HG02588 (cell line): ENCODE results near the gene C7orf57.
"Not testable (repeated sequence)": the region's sequence is repeated elsewhere in the genome, so short reads cannot be mapped to it uniquely, and the experiment has no call there.

Experiments used
- ATAC-seq: cut with Tn5 transposase; IDR thresholded peaks from one replicate; pipeline ENCODE4 v1.9.1; 2021; ENCODE audit warnings: mild to moderate bottlenecking, moderate library complexity; ENCODE audit not compliant: unreplicated experiment

The C7orf57 gene

DNA sequence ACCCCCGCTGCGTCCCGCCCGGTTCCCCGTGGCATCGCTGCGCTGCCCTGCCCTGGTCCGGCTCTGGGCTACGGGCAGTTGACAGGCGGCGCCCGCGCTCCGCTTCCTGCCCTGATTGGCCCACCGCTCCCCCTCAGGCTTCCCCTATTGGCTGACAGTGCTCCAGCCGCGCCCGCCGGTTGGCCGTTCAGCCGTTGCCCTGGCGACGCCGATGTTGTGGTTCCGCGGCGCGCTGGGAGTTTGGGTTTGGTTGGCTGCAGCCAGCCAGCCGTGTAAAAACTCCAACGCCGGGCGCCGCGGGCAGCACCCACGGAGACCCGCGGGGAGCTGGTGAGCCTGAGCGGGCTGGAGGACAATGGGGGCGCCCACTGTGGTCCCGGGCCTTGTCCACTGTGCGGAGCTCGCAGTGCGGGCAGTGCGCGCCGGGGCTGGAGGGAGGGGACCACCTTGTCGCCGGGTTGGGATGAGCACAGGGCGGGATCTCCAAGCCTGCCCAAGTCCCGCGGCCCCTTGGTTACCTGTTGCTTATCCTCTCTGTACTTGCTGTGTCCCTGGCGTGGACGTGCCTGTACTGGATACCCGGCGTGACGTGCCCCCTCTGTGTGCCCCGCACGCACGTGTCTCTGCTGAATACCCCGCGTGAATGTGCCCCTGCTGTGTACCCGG lies at the start of gene C7orf57:
Gene C7orf57 (plus strand): TSS at position 243 of the 666 bp plus-strand sequence. CDS start 766 bp downstream, outside the sequence.
- ATAC-seq = peak; percentile 99

DNA sequence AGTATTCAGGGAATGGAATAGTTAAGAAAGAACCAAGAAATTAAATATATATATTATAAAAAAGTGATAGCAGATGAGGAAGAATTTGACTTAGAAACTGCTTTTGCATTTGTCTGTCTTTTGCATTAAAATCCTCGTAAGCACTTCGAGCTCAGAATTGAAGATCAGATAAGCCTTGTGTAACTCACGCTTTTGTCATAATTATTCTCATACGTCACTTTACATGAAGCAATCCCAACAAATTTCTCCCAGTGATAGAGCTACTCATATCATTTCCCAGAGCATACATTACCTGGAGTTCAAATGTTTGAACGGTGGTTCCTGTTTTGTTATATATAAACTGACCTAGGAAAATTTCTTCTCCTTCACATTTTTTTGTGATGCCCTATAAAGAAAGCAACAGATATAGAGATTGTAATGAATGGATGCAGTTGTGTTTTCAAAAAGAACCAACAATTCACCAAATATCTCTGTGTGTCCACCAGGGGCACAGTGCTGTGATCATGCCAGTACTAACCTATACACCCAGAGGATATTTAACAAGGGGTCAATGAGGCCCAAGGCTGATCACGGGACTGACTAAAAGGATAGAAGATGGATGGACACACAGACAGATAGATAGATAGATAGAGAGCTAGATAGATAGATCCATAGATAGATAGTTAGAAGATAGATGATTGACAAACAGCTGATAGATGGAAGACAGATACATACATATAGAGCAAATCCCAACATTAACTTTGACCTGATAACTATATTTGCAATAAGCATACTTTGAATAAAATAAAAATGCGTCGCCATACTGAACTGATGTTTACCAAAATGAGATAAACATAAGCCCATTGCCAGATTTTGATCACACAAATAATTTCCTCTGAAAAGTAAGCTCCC lies 46.6 kb upstream of the C7orf57 start:
- no peak for ATAC-seq

DNA sequence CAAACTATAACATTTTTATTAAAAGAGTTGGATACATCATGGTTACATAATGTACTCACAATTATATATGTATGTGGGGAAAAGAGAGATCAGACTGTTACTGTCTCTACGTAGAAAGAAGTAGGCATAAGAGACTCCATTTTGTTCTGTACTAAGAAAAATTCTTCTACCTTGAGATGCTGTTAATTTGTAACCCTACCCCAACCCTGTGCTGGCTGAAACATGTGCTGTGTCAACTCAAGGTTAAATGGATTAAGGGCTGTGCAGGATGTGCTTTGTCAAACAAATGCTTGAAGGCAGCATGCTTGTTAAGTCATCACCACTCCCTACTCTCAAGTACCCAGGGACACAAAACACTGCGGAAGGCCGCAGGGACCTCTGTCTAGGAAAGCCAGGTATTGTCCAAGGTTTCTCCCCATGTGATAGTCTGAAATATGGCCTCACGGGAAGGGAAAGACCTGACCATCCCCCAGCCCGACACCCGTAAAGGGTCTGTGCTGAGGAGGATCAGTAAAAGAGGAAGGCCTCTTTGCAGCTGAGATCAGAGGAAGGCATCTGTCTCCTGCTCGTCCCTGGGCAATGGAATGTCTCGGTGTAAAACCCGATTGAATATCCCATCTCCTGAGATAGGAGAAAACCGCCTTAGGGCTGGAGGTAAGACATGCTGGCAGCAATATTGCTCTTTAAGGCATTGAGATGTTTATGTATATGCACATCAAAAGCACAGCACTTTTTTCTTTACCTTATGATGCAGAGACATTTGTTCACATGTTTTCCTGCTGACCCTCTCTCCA lies 45.5 kb upstream of the C7orf57 start:
- not testable (repeated sequence) for ATAC-seq

DNA sequence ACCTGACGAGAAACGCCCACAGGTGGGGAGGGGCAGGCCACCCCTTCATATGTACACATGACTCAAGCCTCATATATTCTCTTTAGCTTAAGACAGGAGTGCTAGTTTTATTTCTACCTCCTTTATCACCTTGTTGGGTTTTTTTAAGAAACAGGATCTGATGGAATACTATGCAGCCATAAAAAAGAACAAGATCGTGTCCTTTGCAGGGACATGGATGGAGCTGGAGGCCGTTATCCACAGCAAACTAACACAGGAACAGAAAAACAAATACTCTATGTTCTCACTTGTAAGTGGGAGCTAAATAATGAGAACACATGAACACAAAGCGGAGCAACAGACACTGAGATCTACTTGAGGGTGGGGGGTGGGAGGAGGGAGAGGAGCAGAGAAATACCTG lies 44.8 kb upstream of the C7orf57 start:
- no peak for ATAC-seq

DNA sequence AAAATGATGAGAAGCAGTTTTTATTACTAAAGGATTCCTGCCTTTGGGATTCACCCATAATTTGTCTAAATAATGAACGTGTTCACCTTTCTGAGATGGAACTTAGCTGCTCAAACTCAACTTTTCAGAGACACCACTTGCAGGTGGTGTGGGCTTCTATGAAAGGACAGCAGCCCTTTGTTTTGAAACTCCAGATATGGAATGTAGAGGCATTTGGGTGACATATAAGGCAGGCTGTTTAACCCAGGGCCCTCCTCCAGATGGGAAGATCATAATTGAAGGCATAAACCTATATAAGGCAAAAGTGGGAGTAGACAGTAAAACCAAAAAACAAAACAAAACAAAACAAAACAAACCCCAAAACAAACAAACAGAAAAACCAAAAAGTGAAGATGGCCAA lies 44.1 kb upstream of the C7orf57 start:
- ATAC-seq = no peak

DNA sequence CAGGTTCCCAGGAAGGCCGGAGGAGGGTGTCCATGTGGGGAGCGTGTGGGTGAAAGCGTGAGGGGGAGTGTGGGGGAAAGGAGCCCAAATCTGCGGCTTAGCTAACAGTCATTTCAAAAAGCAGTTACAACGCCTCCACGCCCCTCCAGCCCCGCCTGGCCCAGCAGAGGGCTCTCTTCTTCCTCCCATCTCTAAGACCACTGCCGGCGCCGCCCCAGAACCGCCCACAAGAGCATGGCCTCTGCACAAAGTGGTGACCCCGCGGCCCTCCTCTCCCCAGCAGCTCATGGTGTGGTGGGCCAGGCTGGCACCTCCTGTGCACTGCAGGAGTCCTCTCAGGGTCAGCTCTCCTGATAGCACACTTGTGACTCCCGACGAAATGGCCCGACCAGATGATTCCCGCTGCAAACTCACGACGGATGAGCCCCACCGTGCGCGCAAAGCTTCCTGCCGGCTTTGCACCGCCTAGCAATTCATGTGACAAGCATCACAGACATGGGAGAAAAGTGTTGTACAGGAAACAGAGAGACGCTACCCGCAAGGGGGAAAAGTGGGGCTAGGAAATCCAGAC lies 43.5 kb upstream of the C7orf57 start:
- peak; percentile 100 for ATAC-seq

DNA sequence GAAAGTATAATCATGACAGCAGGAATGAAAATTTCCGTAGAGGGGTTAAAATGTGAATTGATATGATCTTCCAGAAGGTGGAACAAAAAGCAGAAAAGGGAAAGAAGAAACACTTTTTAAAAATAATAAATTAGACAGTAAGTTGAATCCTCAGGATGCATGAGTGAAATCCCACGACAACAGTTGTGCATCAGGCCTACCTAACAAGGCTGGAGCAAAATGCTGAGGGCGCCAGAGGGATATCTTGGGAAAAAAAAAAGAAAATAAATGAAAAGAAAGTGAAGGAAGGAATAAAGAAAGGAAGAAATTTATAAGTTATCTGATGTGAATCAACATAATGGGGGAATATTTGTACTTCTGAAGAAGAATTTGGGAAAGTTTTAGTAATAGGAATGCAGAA lies 42.9 kb upstream of the C7orf57 start:
- ATAC-seq = no peak

DNA sequence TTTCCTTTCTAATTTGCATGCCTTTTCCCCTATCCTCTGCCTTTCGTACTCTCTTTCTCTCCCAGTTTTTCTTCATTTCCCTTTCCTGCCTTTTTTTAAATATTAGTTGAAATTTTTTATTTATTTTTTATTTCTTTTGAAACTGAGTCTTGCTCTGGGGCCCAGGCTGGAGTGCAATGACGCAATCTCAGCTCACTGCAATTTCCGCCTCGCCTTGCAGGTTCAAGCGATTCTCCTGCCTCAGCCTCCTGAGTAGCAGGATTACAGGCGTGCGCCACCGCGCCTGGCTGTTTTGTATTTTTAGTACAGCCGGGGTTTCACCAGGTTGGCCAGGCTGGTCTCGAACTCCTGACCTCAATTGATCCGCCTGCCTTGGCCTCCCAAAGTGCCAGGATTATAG lies 35.9 kb upstream of the C7orf57 start:
- ATAC-seq = no peak

DNA sequence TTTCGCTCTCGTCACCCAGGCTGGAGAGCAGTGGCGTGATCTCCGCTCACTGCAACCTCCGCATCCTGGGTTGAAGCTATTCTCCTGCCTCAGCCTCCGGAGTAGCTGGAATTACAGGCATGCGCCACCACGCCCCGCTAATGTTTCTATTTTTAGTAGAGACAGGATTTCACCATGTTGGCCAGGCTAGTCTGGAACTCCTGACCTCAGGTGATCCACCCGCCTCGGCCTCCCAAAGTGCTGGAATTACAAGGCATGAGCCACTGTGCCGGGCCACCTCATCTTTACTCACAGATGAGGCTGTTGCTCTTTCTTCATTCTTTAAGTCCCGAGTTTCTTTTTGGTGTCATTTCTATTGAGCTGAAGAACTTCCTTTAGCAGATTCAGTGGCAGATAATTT lies 35.2 kb upstream of the C7orf57 start:
- not testable (repeated sequence) for ATAC-seq

DNA sequence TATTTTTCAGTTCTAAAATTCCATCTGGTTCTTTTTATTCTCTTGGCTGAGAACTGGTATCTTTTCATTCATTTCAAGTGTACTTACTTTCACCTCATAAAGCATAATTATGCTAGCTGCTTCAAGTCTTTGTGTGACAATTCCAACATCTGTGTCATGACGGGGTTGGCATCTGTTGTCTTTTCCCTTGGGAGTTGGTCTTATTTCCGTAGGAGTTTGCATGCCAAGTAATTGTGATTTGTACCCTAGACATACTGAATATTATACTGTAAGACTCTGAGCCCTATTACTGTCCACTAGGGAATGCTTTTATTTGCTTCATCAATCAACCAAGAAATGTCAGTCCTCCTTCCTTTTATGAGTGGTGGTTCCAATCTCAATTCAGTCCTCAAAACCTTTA lies 31.3 kb upstream of the C7orf57 start:
- no peak for ATAC-seq

DNA sequence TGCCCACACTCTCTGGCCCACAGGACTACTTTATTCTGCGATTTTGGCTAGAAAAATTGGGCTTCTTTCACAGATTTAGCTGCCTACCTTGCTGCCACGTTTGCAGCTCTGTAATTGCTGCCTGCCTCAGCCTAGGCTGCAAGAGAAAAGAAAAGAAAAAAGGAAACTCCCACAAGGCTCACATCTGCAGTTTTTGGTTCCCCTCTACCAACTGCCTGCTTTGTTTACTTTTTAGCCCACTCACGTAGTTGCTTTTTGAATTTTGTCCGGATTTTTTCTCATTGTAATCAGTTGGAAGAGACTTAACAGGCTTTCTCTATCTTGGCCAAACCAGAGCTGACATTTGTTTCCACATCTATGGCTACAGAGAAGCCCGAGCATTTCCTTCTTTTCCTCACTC lies 30.7 kb upstream of the C7orf57 start:
- ATAC-seq = peak; percentile 75

DNA sequence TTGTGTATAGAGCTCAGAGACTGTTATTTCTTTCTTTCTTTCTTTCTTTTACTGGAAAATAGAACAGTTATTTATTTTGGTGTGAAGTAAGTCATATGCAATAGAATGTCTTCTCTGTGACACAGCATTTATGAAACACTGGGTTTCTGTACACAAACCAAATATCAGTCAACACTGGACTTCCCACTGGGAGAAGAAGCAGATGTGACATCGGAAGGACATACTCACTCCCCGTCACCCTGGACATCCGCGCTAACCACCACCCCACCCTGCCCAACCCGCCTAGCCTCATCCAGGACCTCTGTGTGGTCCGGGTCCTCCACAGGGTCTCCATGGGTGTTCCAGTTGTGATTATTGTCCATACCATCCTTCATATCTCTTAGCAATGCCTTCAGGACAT lies 28.5 kb upstream of the C7orf57 start:
- ATAC-seq = no peak

DNA sequence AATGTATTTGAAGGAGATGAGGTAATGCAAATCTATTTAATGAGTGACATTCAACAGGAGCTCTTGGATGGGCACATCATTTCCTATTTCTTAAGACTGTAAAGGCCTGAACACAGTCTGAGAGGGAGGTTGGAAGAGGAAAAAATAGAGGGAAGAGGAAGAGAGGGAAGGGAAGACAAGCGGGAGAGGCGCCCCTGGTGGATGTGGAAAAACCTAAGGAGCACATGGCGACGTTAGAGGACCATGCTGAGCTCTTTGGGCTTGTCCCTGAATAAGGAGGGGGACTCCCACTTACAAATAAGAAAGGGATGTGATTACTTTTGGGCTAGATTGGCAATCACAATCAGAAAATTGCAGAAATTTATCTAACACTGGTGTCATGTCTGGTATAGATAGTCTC lies 26.1 kb upstream of the C7orf57 start:
- no peak for ATAC-seq

DNA sequence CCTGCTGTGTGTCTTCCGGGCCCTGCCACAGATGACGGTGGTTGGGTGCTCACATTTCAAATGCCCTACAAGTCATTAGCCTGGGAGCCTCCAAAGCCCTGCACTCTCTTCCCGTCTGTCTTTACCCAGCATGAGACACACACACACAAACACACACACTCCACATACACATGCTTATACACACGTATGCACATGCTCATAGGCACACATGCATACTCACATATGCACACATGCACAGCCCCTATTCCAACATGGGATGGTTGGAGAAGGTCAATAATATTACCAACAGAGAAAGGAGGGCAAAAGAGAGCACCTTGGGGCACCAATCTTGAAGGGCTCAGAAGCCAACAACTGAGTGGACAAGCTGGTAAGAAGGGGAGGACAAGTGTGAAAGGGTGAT lies 25.4 kb upstream of the C7orf57 start:
- no peak for ATAC-seq

DNA sequence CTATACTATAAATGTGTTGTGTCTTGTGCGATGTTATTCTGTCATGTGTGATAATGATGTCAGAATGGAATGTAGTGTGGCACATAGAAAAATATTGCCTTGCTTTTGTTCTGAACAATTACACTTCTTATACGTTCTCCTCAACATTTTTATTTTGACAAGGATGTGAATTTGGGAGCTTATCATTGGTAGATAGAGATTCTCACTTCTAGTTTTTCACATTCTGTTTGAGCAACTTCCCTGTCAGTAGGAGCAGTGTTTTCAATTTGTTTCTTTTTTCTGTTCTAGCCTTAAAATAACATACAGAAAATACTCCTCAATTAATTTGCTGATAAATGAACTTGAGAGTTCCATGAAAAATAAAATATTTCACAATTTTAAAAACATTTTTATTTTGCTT lies 24.0 kb upstream of the C7orf57 start:
- ATAC-seq = no peak

DNA sequence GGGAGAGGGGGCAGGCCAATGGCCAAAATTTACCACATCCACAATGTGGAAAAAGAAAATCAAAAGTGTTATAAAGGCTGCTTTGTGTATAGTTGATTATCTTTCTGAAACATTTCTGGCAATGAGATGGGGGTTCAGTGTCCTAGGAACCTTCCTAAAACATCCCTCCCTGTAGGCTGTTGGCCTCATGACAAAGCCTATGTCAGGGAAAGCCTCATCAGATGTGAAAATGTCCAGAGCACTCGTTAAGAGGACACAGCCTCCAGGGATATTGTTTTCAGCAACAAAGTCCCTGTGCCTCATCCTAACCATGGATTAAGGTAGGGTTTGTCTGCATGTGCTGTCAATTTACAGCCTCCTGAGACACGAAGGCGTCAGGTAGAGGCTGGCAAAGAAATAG lies 23.4 kb upstream of the C7orf57 start:
- ATAC-seq = no peak

DNA sequence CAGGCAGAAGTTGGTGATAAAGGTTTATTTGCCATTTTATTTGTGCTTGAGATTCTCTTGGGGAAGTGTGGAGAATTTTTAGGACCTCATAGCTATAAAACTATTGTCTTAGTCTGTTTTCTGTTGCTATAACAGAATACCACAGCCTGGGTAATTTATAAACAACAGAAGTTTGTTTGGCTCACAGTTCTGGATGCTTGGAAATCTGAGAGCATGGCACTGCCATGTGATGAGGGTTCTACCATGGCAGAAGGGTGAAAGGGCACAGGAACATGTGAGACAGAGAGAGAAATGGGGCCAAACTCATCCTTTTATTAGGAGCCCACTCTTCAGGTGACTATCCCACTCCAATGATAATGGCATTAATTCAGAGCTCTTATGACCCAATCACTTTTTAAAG lies 18.7 kb upstream of the C7orf57 start:
- ATAC-seq = no peak

DNA sequence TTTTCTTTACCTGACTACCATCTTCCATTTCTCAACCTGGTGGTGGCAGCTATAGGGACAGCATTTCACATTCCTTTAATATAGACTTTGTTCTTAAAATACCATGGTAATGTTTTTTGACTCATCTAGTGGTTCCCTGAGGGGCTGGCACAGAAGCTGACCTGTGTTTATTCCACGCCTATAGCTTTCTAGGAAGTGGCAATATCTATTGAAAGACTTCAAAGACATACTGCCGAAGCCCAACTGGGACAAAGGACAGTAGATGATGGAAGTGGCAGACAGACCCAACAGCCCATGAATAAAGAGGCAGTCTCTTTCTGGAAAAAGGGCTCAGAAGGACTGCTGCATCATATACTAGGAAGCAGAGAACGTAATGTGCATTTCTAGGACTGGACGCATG lies 17.7 kb upstream of the C7orf57 start:
- no peak for ATAC-seq

DNA sequence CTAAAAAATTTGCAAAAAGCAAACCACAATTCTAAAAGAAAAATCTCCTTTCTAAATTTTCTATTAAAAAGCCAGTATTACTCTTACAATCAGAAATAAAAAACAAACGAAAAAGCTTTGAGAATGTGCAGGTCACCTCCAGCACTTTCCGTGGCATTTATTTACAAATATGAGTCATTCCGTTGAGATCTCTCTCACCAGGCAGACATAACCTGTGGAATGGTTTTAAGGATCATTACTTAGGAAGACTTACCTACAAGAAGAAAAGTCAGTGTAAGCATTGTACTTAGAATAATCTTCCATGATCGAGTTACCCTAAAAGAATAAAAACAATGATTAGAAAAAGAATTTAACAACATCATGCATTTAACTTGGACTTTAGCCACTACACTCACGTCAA lies 9.7 kb upstream of the C7orf57 start:
- no peak for ATAC-seq

DNA sequence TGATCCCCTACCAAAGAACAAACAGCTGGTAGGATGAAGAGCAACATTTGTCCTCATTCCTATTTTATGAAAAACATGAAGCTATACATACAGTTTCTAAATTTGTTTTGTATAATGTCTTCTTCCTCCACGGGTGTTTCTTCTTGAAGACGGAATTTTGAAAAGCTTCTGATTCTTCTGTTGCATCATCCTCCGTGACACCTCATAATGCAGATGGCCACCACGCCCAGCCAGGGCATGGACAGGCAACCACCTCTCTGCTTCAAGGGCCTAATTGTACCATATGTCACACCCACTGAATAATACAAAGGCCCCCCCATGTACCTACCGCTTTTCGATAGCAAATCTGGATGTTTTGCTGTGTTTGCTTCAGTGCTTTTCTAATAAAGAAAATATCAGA lies 6.4 kb upstream of the C7orf57 start, which contains the start of gene SUN3:
Gene SUN3 (minus strand): TSS at position 170 of the 400 bp plus-strand sequence. CDS start 169 bp downstream, at position 1.
- no peak for ATAC-seq

DNA sequence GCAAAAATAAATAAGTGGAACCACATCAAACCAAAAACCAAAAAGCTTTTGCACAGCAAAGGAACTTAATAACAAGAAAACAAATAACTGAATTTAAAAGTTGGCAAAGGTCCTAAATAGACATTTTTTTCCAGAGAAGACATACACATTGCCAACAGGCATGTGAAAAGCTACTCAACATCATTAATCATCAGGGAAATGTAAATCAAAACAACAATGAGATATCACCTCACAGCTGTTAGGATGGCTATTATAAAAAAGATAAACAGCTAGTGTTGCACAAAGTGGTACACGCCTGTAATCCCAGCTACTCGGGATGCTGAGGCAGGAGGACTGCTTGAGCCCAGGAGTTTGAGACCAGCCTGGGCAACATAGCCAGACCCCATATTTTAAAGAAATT lies 4.2 kb upstream of the C7orf57 start:
- no peak for ATAC-seq
